SK-N-SH (cell line): ENCODE measurements around the gene CIB4.

ENCODE experiments used
- EZH2phosphoT487 ChIP-seq: fragments of 200-600 bp; sonication (generic); IDR thresholded peaks from 2 replicates; pipeline ENCODE4 v1.6.1; 2017; ENCODE audit warnings: low read depth, mixed run types, mild to moderate bottlenecking, antibody characterized with exemption, moderate library complexity, borderline replicate concordance
- POLR2AphosphoS5 ChIP-seq: IDR thresholded peaks from 2 replicates; pipeline ENCODE4 v1.6.1; 2012; ENCODE audit warnings: low read depth, low read length
- RAD21 ChIP-seq: IDR thresholded peaks from 2 replicates; pipeline ENCODE4 v1.6.1; 2012; ENCODE audit warnings: mild to moderate bottlenecking, low read length
- RFX5 ChIP-seq: IDR thresholded peaks from 2 replicates; pipeline ENCODE4 v1.6.1; 2012; ENCODE audit warnings: mild to moderate bottlenecking, improper control_type of control experiment, low read length

DNA sequence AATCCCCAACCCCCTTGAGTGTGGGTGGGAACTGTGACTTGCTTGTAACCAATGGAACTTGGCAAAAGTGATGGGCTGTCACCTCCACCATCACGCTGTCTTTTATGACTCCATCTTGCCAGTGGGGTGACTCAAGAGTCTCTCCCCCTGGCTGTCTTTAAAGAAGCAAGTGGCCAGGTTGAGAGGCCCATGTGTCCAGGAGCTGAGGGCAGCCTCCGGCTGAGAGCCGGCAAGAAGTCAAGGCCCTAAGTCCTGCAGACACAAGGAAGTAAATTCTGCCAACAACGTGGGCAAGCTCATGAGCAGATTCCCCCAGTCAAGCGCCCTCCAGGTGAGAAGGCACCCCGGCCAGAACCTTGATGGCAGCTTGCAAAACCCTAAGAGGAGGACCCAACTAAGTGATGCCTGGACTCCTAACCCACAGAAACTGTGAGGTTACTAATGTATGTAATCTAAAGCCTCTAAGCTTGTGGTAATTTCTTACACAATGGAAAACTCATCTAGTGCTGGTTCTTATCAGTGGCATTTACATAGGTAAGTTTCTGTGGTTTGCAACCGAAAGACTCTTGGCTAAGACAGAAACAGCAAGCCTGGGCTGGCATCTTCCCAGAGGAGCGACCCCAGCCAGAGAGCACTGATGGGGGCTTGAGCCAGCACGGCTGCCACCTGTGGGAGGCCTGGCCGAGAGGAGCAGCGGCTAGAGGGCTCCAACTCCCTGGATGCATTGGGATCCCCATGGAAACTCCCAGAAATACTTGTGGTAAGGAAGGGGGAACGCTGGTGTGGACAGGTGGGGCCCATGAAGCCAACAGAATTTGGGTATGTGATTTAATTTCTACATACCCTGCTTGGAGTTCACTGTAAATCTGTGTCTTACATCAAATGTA, 49.3 kb downstream of the CIB4 start:
- TF ChIP-seq EZH2phosphoT487 (no peak), RAD21 (no peak), POLR2AphosphoS5 (no peak), RFX5 (no peak)
